HepG2 (cell line): ENCODE results near the gene UGT1A8. TPM values are rescaled to one million over a fixed set of nuclear protein-coding genes. Genes with fewer than 3 reads are reported as not detected.

Experiments used
- ATAC-seq: fragments of 200-7000 bp; cut with Tn5 transposase; 3 replicates; pipeline ENCODE4 v1.9.1; 2020; ENCODE audit warnings: mild to moderate bottlenecking, moderate library complexity
- BruUV-seq: library from RNA; stranded (reverse); fragments of 400-500 nt; replicated peaks from 2 replicates; lab custom pipeline; 2021; lab: Mats Ljungman, UMichigan
- CTCF ChIA-PET: fragments of 300-600 bp; formaldehyde crosslinking; extraction: SDS; loops from one replicate; lab custom pipeline; 2021; ENCODE audit warnings: low total read pairs, inconsistent platforms, low intra/inter-chr PET ratio; lab: Yijun Ruan, JAX
- POLR2A ChIA-PET: fragments of 350-600 bp; sonication (Branson Sonifier 250); formaldehyde crosslinking; loops from one replicate; lab custom pipeline; 2020; ENCODE audit warnings: antibody characterized with exemption, inconsistent platforms; lab: Yijun Ruan, JAX
- DNase-seq: peaks from one replicate; pipeline ENCODE4 v3.0.0-alpha.2; 2015; ENCODE audit warnings: low spot score
- FAIRE-seq: peaks from 3 replicates; lab custom pipeline; 2011; peaks lifted over from hg19 to GRCh38; lab: Jason Lieb, UNC
- H2AFZ ChIP-seq: one replicate; pipeline ENCODE4 v1.6.1; 2011; ENCODE audit warnings: low read length, inconsistent platforms
- H3K27ac ChIP-seq: fragments of 300-600 bp; 3 replicates; pipeline ENCODE4 v1.8.0; 2011; ENCODE audit warnings: mixed run types, mild to moderate bottlenecking, mixed read lengths, low read length, inconsistent platforms; ENCODE audit not compliant: insufficient read depth; ENCODE audit errors: extremely low read length
- H3K27me3 ChIP-seq, 2 experiments: fragments of 200-600 bp in 1 of 2; 2 replicates in 1 of 2; 3 replicates in 1 of 2; pipeline versions ENCODE4 v1.6.0 to v1.8.0; 2011; ENCODE audit warnings: low read length in 2 of 2, mild to moderate bottlenecking in 2 of 2, moderate library complexity in 2 of 2, inconsistent platforms in 1 of 2; ENCODE audit not compliant: insufficient read depth in 2 of 2, control insufficient read depth in 1 of 2
- H3K36me3 ChIP-seq, 2 experiments: fragments of 200-600 bp in 1 of 2; replicated peaks in 1 of 2; 2 replicates in 1 of 2; 3 replicates in 1 of 2; pipeline versions ENCODE4 v1.5.1 to v1.8.0; 2011; ENCODE audit warnings: low read length in 2 of 2, inconsistent platforms in 1 of 2; ENCODE audit not compliant: insufficient read depth in 2 of 2, control insufficient read depth in 1 of 2
- H3K4me1 ChIP-seq: 2 replicates; pipeline ENCODE4 v1.5.1; 2012; ENCODE audit warnings: low read length, inconsistent platforms; ENCODE audit not compliant: insufficient read depth
- H3K4me2 ChIP-seq: 2 replicates; pipeline ENCODE4 v1.6.0; 2011; ENCODE audit warnings: low read depth, low read length, inconsistent platforms
- H3K4me3 ChIP-seq, 3 experiments: fragments of 200-600 bp in 1 of 3; sonication (generic), shearing (Covaris generic) in 1 of 3; replicated peaks in 1 of 3; 2 replicates each; pipeline ENCODE4 v1.5.1; 2011 to 2016; ENCODE audit warnings: low read length in 3 of 3, inconsistent platforms in 2 of 3, low read depth in 2 of 3, mild to moderate bottlenecking in 2 of 3, control low read depth in 1 of 3, mixed read lengths in 1 of 3; ENCODE audit not compliant: insufficient read depth in 1 of 3
- H3K79me2 ChIP-seq: one replicate; pipeline ENCODE4 v1.6.1; 2011; ENCODE audit warnings: low read length, inconsistent platforms; ENCODE audit not compliant: insufficient read depth
- H3K9ac ChIP-seq: 2 replicates; pipeline ENCODE4 v1.6.0; 2011; ENCODE audit warnings: mild to moderate bottlenecking, low read depth, low read length, inconsistent platforms; ENCODE audit not compliant: insufficient read depth
- H3K9me3 ChIP-seq: 2 replicates; pipeline ENCODE4 v1.5.1; 2012; ENCODE audit warnings: mild to moderate bottlenecking, low read length
- H4K20me1 ChIP-seq: 2 replicates; pipeline ENCODE4 v1.6.0; 2011; ENCODE audit warnings: inconsistent platforms, mild to moderate bottlenecking, low read length, moderate library complexity; ENCODE audit not compliant: insufficient read depth
- ZNF691 ChIP-seq: sonication (generic); formaldehyde crosslinking; IDR thresholded peaks from 2 replicates; pipeline ENCODE4 v1.4.0; 2020; ENCODE audit warnings: missing genetic modification reagents, low read depth, mild to moderate bottlenecking, borderline replicate concordance
- ZNF773 ChIP-seq: sonication (generic); formaldehyde crosslinking; IDR thresholded peaks from 2 replicates; pipeline ENCODE4 v1.4.0; 2020; ENCODE audit warnings: missing genetic modification reagents, borderline replicate concordance
- WGBS: methylation state at CpG from one replicate; pipeline ENCODE4 v1.1.6; 2017; ENCODE audit warnings: low lambda C conversion rate; 5-methylcytosine and 5-hydroxymethylcytosine counted together
- in situ Hi-C: cut with HindIII; loops from 2 replicates; pipeline ENCODE4 v1.10.0; 2017; ENCODE audit warnings: low pct_unique_long_range_greater_than_20kb; ENCODE audit not compliant: extremely low pct_ligation_motif_present
- intact Hi-C: fragments of 100-400 bp; cut with micrococcal nuclease; formaldehyde crosslinking; loops from one replicate; pipeline ENCODE4 v1.10.0; 2022; ENCODE audit not compliant: unreplicated experiment
- polyA plus RNA-seq, 8 experiments: library from polyadenylated mRNA; depleted of rRNA in 3 of 8; stranded (reverse) in 7 of 8; unstranded in 1 of 8; fragments of >200 nt; fragmentation: Illumina TruSeq in 4 of 8; extraction: Trizol in 4 of 8; gene quantifications; 2 replicates each; pipeline versions ENCODE4 v1.2.1 to v1.2.3, GENCODE V29; 2011 to 2016; ENCODE audit warnings: low read depth in 4 of 8, missing spikeins in 1 of 8, mixed read lengths in 1 of 8; ENCODE audit not compliant: insufficient read depth in 1 of 8
- total RNA-seq, 5 experiments: library from RNA; depleted of rRNA; stranded (reverse); fragments of >200 nt; fragmentation: Illumina TruSeq; extraction: Trizol; gene quantifications; 2 replicates each; pipeline ENCODE4 v1.2.3, GENCODE V29; 2016; ENCODE audit warnings: low read depth in 1 of 5

Gene UGT1A8
- total and polyA plus RNA-seq, 2 of the 13 experiments (the other 11 are each of a cell fraction or from before 2014, with no cell fraction given), result not detected

GRCh38 chr2:233822101-233822771 is 204.8 kb downstream of the UGT1A8 start:
- WGBS, result 74% methylated on average over 13 of the region's 21 CpGs

More at GRCh38 chr2:233822101-233822771, 204.8 kb downstream of the UGT1A8 start:
- Histone ChIP-seq H3K27ac (no peak overlapping the region), H3K79me2 (no peaks in the 10 kb centered on the region), H3K4me3 (no peak overlapping the region), H3K27me3 (peaks cover 8 to 27% of the 10 kb centered on the region in 2 experiments), H3K9ac (no peak overlapping the region), H2AFZ (no peak overlapping the region), H3K4me2 (no peak overlapping the region)
- POLR2A ChIA-PET, result no interaction called here
- CTCF ChIA-PET, result no interaction called here
- DNase-seq, result no peak
- no peak for FAIRE-seq
- intact Hi-C loops, result no loop called here
- TF ChIP-seq ZNF773 (CRISPR knock-in tag), result no peak
- TF ChIP-seq ZNF691 (CRISPR knock-in tag), result no peak
- TF ChIP-seq, all 625 proteins: peak for 0
- peaks cover 16% of the 10 kb centered on the region for H3K4me1 ChIP-seq
- no peaks in the 10 kb centered on the region for H4K20me1 ChIP-seq
- no TSS peak for BruUV-seq
- ATAC-seq, result peak; percentile 4; the same call in 1 of the 3 replicates
- in situ Hi-C loops, result no loop called here
- no peaks in the 10 kb centered on the region for H3K9me3 ChIP-seq
- no peaks in the 10 kb centered on the region for H3K36me3 ChIP-seq

Other genes starting within 250 kb of the UGT1A8 start
- gene USP40, start 50.9 kb upstream of the UGT1A8 start, total RNA-seq (2016; rRNA removed; fragmentation: Illumina TruSeq; extraction: Trizol), result 41.0 and 57.2 TPM in 2 replicates
- 40.2 and 46.3 TPM in 2 replicates for gene USP40, start 50.9 kb upstream of the UGT1A8 start, polyA plus RNA-seq (2011; rRNA removed)
- gene UGT1A10, start 18.8 kb downstream of the UGT1A8 start, total RNA-seq (2016; rRNA removed; fragmentation: Illumina TruSeq; extraction: Trizol), result 0.10 TPM in 1 of 2 replicates, not detected in the other
- gene UGT1A10, start 18.8 kb downstream of the UGT1A8 start, polyA plus RNA-seq (2011; rRNA removed), result 0.07 TPM in 1 of 2 replicates, not detected in the other
- not detected in 2 replicates for gene UGT1A9, start 54.3 kb downstream of the UGT1A8 start, total RNA-seq (2016; rRNA removed; fragmentation: Illumina TruSeq; extraction: Trizol)
- gene UGT1A9, start 54.3 kb downstream of the UGT1A8 start, polyA plus RNA-seq (2011; rRNA removed), result 0.07 TPM in 1 of 2 replicates, not detected in the other
- not detected in 2 replicates for gene UGT1A7, start 64.3 kb downstream of the UGT1A8 start, total RNA-seq (2016; rRNA removed; fragmentation: Illumina TruSeq; extraction: Trizol)
- not detected in 2 replicates for gene UGT1A7, start 64.3 kb downstream of the UGT1A8 start, polyA plus RNA-seq (2011; rRNA removed)
- not detected in 2 replicates for gene UGT1A6, start 75.3 kb downstream of the UGT1A8 start, total RNA-seq (2016; rRNA removed; fragmentation: Illumina TruSeq; extraction: Trizol)
- 0.25 and 0.35 TPM in 2 replicates for gene UGT1A6, start 75.3 kb downstream of the UGT1A8 start, polyA plus RNA-seq (2011; rRNA removed)
- not detected in 2 replicates for gene UGT1A5, start 95.3 kb downstream of the UGT1A8 start, total RNA-seq (2016; rRNA removed; fragmentation: Illumina TruSeq; extraction: Trizol)
- not detected in 2 replicates for gene UGT1A5, start 95.3 kb downstream of the UGT1A8 start, polyA plus RNA-seq (2011; rRNA removed)
- gene UGT1A4, start 101.1 kb downstream of the UGT1A8 start, total RNA-seq (2016; rRNA removed; fragmentation: Illumina TruSeq; extraction: Trizol), result not detected in 2 replicates
- gene UGT1A4, start 101.1 kb downstream of the UGT1A8 start, polyA plus RNA-seq (2011; rRNA removed), result not detected in 2 replicates
- 0.11 TPM in 1 of 2 replicates, not detected in the other for gene UGT1A3, start 111.4 kb downstream of the UGT1A8 start, total RNA-seq (2016; rRNA removed; fragmentation: Illumina TruSeq; extraction: Trizol)
- gene UGT1A3, start 111.4 kb downstream of the UGT1A8 start, polyA plus RNA-seq (2011; rRNA removed), result 0.39 TPM in 1 of 2 replicates, not detected in the other
- gene UGT1A1, start 142.6 kb downstream of the UGT1A8 start, total RNA-seq (2016; rRNA removed; fragmentation: Illumina TruSeq; extraction: Trizol), result 0.22 and 0.69 TPM in 2 replicates
- 0.75 and 3.6 TPM in 2 replicates for gene UGT1A1, start 142.6 kb downstream of the UGT1A8 start, polyA plus RNA-seq (2011; rRNA removed)
- 0.04 TPM in 1 of 2 replicates, not detected in the other for gene MROH2A, start 160.7 kb downstream of the UGT1A8 start, total RNA-seq (2016; rRNA removed; fragmentation: Illumina TruSeq; extraction: Trizol)
- 0.03 and 0.07 TPM in 2 replicates for gene MROH2A, start 160.7 kb downstream of the UGT1A8 start, polyA plus RNA-seq (2011; rRNA removed)
- gene HJURP, start 236.9 kb downstream of the UGT1A8 start, total RNA-seq (2016; rRNA removed; fragmentation: Illumina TruSeq; extraction: Trizol), result 36.3 and 45.9 TPM in 2 replicates
- gene HJURP, start 236.9 kb downstream of the UGT1A8 start, polyA plus RNA-seq (2011; rRNA removed), result 26.0 and 43.9 TPM in 2 replicates